Ishikawa (cell line): Measurements from ENCODE around the gene WNT7B.

Experiments
- CREB1 ChIP-seq: IDR thresholded peaks from 2 replicates; pipeline ENCODE4 v1.6.1; 2012; ENCODE audit warnings: low read depth
- EGR1 ChIP-seq: IDR thresholded peaks from 2 replicates; pipeline ENCODE4 v1.6.1; 2012
- EP300 ChIP-seq: IDR thresholded peaks from 2 replicates; pipeline ENCODE4 v1.6.1; 2012; ENCODE audit warnings: borderline replicate concordance
- FOXM1 ChIP-seq: IDR thresholded peaks from 2 replicates; pipeline ENCODE4 v1.6.1; 2012; ENCODE audit warnings: low read depth, borderline replicate concordance
- RAD21 ChIP-seq: IDR thresholded peaks from 2 replicates; pipeline ENCODE4 v1.6.1; 2012; ENCODE audit warnings: low read depth
- TCF12 ChIP-seq: IDR thresholded peaks from 2 replicates; pipeline ENCODE4 v1.6.1; 2012; ENCODE audit warnings: low read depth
- USF1 ChIP-seq: IDR thresholded peaks from 2 replicates; pipeline ENCODE4 v1.6.1; 2012
- YY1 ChIP-seq: IDR thresholded peaks from 2 replicates; pipeline ENCODE4 v1.6.1; 2012; ENCODE audit warnings: low read depth
- ZBTB7A ChIP-seq: IDR thresholded peaks from 2 replicates; pipeline ENCODE4 v1.6.1; 2012; ENCODE audit warnings: low read depth
- TF ChIP-seq, protein P1 (sequence below): IDR thresholded peaks from 2 replicates; pipeline ENCODE4 v1.6.1; 2012; ENCODE audit warnings: low read depth, mild to moderate bottlenecking

- TF ChIP-seq, protein P1, sequence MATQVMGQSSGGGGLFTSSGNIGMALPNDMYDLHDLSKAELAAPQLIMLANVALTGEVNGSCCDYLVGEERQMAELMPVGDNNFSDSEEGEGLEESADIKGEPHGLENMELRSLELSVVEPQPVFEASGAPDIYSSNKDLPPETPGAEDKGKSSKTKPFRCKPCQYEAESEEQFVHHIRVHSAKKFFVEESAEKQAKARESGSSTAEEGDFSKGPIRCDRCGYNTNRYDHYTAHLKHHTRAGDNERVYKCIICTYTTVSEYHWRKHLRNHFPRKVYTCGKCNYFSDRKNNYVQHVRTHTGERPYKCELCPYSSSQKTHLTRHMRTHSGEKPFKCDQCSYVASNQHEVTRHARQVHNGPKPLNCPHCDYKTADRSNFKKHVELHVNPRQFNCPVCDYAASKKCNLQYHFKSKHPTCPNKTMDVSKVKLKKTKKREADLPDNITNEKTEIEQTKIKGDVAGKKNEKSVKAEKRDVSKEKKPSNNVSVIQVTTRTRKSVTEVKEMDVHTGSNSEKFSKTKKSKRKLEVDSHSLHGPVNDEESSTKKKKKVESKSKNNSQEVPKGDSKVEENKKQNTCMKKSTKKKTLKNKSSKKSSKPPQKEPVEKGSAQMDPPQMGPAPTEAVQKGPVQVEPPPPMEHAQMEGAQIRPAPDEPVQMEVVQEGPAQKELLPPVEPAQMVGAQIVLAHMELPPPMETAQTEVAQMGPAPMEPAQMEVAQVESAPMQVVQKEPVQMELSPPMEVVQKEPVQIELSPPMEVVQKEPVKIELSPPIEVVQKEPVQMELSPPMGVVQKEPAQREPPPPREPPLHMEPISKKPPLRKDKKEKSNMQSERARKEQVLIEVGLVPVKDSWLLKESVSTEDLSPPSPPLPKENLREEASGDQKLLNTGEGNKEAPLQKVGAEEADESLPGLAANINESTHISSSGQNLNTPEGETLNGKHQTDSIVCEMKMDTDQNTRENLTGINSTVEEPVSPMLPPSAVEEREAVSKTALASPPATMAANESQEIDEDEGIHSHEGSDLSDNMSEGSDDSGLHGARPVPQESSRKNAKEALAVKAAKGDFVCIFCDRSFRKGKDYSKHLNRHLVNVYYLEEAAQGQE: no peak
- TF ChIP-seq YY1 (no peak), CREB1 (no peak), EP300 (no peak), FOXM1 (no peak), ZBTB7A (no peak), RAD21 (no peak), EGR1 (no peak), USF1 (peak; percentile 55), TCF12 (no peak)
These were observed 91.0 kb downstream of the WNT7B start for GRCh38 chr22:45885941-45886395.
